Ovary (tissue), 9 donors: ENCODE measurements around the gene SESN3. TPM values are rescaled to one million over a fixed set of nuclear protein-coding genes. Genes with fewer than 3 reads are reported as not detected.
"Not testable (repeated sequence)": the region's sequence is repeated elsewhere in the genome, so short reads cannot be mapped to it uniquely, and the experiment has no call there.

ENCODE experiments used
- DNase-seq, 5 donors: peaks; one replicate each; pipeline ENCODE4 v3.0.0-alpha.2; 2019 to 2020
- H3K27ac ChIP-seq, 2 donors: fragments of 200-600 bp; one replicate each; pipeline versions ENCODE4 v1.5.1 to v1.8.0; 2019 to 2022
- H3K27me3 ChIP-seq: fragments of 200-600 bp; one replicate; pipeline ENCODE4 v1.8.0; 2022
- H3K36me3 ChIP-seq: fragments of 200-600 bp; sonication (generic); one replicate; pipeline ENCODE4 v1.5.1; 2019
- H3K4me1 ChIP-seq: one replicate; pipeline ENCODE4 v1.8.1; 2013; ENCODE audit warnings: mild to moderate bottlenecking, moderate library complexity; ENCODE audit not compliant: insufficient read depth
- H3K4me3 ChIP-seq: fragments of 200-600 bp; sonication (generic); one replicate; pipeline ENCODE4 v1.5.1; 2017
- H3K9me3 ChIP-seq, 2 donors: fragments of 200-600 bp in 1 of 2; sonication (generic) in 1 of 2; one replicate each; pipeline versions ENCODE4 v1.5.1 to v1.8.1; 2013 to 2019; ENCODE audit warnings: mild to moderate bottlenecking in 1 of 2, moderate library complexity in 1 of 2
- EP300 ChIP-seq: sonication (generic); formaldehyde crosslinking; IDR thresholded peaks from one replicate; pipeline ENCODE4 v1.6.1; 2017; ENCODE audit warnings: antibody characterized with exemption
- POLR2A ChIP-seq: fragments of 450-650 bp; IDR thresholded peaks from one replicate; pipeline ENCODE4 v1.6.1; 2017; ENCODE audit warnings: antibody characterized with exemption, mild to moderate bottlenecking, moderate library complexity
- WGBS, 3 donors: extraction: QIAGEN DNeasy Blood & Tissue Kit in 1 of 3; methylation state at CpG; one replicate each; pipeline versions ENCODE4 v1.1.5 to v1.1.7; 2013 to 2017; 5-methylcytosine and 5-hydroxymethylcytosine counted together
- intact Hi-C, 4 donors: fragments of 100-400 bp; cut with DNase I; formaldehyde crosslinking; loops; one replicate each; pipeline versions ENCODE4 v1.11.0 to v1.15.1; 2022 to 2023
- polyA plus RNA-seq, 2 donors: library from polyadenylated mRNA; stranded (reverse); fragments of 200-250 nt in 1 of 2; fragments of 350-450 nt in 1 of 2; fragmentation: Illumina TruSeq in 1 of 2; extraction: RNeasy Lipid Tissue Mini Kit (QIAGEN cat#74804) in 1 of 2; gene quantifications; one replicate each; pipeline ENCODE4 v1.2.3, GENCODE V29; 2013 to 2014
- total RNA-seq, 7 donors: library from RNA; depleted of rRNA in 2 of 7; stranded (reverse); fragments of >200 nt in 2 of 7; fragmentation: NEBNext Ultra II Directional in 3 of 7; extraction: Animal tissue kit (Norgen Biotek cat#: 25700) in 3 of 7; gene quantifications; one replicate each; pipeline versions ENCODE4 v1.1.0 to v1.2.4, GENCODE V29; 2016 to 2023
- TF ChIP-seq, protein P1 (sequence below), 3 donors: fragments of 450-650 bp in 2 of 3; fragments of 200-600 bp in 1 of 3; IDR thresholded peaks; one replicate each; pipeline versions ENCODE4 v1.5.1 to v1.8.0; 2016 to 2022; ENCODE audit warnings: antibody characterized with exemption in 3 of 3, mild to moderate bottlenecking in 1 of 3
- donor health status: DM: no; HTN: no; CAD: no; lungs with moderate emphysema.
- donor health status: DM: no; HTN: no; CAD: no.
- donor health status: Bipolar disorder and iron deficiency.
- donor health status: DM: yes; HTN: yes; CAD: no.
- donor health status: DM: no; HTN: no; CAD: no.
- donor health status: DM: yes; HTN: yes; CAD: no.

The SESN3 gene
- total and polyA plus RNA-seq, 9 donors: 14.5 to 77.3 (median 43.0) TPM

DNA sequence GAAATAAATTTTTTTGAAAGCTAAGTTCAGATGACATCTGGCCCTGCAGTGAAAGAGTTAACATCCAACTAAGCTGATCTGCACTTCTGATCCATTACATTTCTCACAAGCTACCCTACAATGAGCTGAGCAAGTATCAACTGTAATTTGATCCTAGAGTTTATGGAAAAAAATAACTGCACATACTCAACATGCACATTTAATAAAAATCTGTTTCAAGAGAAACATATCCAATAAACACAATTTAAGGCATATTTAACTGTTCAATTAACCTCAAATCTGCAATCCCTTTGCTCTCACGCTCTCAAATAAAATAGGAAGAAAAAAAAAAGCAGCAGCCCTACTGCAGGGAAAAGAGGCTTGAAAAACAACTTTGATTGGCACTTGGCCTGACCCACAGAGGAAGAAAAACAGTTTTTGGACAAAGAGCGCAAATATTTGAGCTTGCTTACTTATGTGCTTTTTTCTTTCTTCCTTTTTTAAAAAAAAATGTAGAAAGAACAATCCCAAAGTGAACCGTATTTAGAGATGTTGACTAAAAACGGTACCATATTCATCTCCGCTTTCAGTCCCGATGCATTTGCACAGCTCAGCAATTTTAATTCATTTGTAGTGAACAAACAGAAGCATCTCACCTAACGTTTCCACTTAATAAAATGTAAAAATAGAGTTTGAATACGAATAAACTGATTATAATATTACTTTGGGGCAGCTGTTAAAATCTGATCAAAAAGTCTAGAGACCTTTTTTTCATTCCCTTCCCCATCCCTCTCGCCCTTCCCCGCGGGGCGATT is 1.6 kb downstream of the SESN3 start:
- H3K4me1 ChIP-seq: peaks cover 3% of the 10 kb centered on the region
- no peak for TF ChIP-seq POLR2A
- TF ChIP-seq, protein P1, sequence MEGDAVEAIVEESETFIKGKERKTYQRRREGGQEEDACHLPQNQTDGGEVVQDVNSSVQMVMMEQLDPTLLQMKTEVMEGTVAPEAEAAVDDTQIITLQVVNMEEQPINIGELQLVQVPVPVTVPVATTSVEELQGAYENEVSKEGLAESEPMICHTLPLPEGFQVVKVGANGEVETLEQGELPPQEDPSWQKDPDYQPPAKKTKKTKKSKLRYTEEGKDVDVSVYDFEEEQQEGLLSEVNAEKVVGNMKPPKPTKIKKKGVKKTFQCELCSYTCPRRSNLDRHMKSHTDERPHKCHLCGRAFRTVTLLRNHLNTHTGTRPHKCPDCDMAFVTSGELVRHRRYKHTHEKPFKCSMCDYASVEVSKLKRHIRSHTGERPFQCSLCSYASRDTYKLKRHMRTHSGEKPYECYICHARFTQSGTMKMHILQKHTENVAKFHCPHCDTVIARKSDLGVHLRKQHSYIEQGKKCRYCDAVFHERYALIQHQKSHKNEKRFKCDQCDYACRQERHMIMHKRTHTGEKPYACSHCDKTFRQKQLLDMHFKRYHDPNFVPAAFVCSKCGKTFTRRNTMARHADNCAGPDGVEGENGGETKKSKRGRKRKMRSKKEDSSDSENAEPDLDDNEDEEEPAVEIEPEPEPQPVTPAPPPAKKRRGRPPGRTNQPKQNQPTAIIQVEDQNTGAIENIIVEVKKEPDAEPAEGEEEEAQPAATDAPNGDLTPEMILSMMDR (IDR thresholded peaks at IDR 0.05): no peak
- TF ChIP-seq EP300: no peak
- no peaks in the 10 kb centered on the region for H3K27me3 ChIP-seq
- no peaks in the 10 kb centered on the region for H3K36me3 ChIP-seq
- H3K9me3 ChIP-seq: no peaks in the 10 kb centered on the region
- no peak for DNase-seq
- intact Hi-C loops: loop anchor here in 2 of 4 donors (10.0 kb wide), 1 partner anchor 75 kb away; no protein-coding TSS in a partner anchor
- H3K27ac ChIP-seq: peak overlapping the region in 1 of 2 donors; percentile 90
- H3K4me3 ChIP-seq: peak overlapping the region; percentile 89
- 0 to 1% (median 0%) methylated on average over 12 of the region's 12 CpGs for WGBS, 3 donors

DNA sequence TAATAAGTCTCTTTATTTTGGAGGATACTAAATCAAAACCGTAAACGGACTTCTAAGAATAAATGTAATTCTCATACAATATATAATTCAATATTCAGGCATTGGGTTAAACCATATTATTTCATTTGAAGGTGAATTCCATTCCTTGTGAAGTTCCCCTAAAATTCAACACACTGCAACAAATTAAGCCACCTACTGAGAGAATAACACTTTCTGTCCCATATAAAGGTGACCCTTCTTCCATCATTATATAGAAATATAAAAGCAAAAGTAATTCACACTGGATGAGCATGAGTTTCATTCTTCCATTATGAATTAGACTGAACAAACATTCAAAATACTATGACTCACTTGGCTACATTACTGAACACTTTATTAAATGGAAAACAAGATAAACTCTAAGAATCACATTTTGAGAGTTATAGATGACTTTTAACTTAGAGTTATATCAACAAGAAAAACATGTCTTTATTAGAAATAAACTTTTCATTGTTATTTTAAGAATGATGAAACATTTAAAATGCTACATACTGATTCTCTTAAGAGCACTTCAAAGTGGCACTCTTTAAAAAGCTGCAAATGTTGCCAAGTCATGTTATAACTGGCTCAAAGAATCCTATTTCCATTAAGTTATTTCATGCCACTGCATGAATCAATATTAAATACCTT is 2.8 kb downstream of the SESN3 start:
- no peaks in the 10 kb centered on the region for H3K9me3 ChIP-seq
- WGBS, 3 donors: 25 to 42% (median 37%) methylated on average over 2 of the region's 2 CpGs
- peaks cover 3% of the 10 kb centered on the region for H3K4me1 ChIP-seq
- intact Hi-C loops: loop anchor here in 2 of 4 donors (10.0 kb wide), 1 partner anchor 73 kb away; no protein-coding TSS in a partner anchor
- H3K36me3 ChIP-seq: no peaks in the 10 kb centered on the region
- H3K27ac ChIP-seq: no peak overlapping the region
- no peaks in the 10 kb centered on the region for H3K27me3 ChIP-seq
- no peak for TF ChIP-seq POLR2A
- no peak for TF ChIP-seq EP300
- TF ChIP-seq, protein P1 (IDR thresholded peaks at IDR 0.05): no peak
- H3K4me3 ChIP-seq: no peak overlapping the region
- DNase-seq: no peak

DNA sequence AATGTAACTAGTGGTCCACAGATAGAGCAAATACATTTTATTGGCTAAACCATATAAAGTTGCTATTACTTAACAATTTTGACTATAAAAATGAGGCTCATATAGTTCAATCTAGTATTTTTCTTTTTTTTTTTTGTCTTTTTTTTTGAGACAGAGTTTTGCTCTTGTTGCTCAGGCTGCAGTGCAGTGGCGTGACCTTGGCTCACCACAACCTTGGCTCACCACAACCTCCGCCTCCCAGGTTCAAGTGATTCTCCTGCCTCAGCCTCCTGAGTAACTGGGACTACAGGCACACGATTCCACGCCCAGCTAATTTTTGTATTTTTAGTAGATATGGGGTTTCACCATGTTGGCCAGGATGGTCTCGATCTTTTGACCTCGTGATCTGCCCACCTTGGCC is 3.9 kb downstream of the SESN3 start:
- H3K27ac ChIP-seq, H3K4me1 ChIP-seq: not testable (repeated sequence)
- intact Hi-C loops: loop anchor here in 2 of 4 donors (10.0 kb wide), 1 partner anchor 72 kb away; no protein-coding TSS in a partner anchor

GRCh38 chr11:95222817-95223216 is 8.2 kb downstream of the SESN3 start:
- no peak for DNase-seq
- no peak overlapping the region for H3K4me3 ChIP-seq
- H3K9me3 ChIP-seq: no peaks in the 10 kb centered on the region
- H3K4me1 ChIP-seq: peaks cover 2% of the 10 kb centered on the region
- intact Hi-C loops: loop anchor here in 2 of 4 donors (10.0 kb wide), 1 partner anchor 68 kb away; no protein-coding TSS in a partner anchor
- H3K36me3 ChIP-seq: no peaks in the 10 kb centered on the region
- WGBS, 3 donors: 71 to 73% (median 72%) methylated on average over 3 of the region's 3 CpGs
- no peak overlapping the region for H3K27ac ChIP-seq
- H3K27me3 ChIP-seq: no peaks in the 10 kb centered on the region
- TF ChIP-seq EP300 (no peak), POLR2A (no peak)

More for the DNA sequence above, 3.9 kb downstream of the SESN3 start:
- DNase-seq, H3K4me3 ChIP-seq, H3K9me3 ChIP-seq, H3K27me3 ChIP-seq, H3K36me3 ChIP-seq: not testable (repeated sequence)
- WGBS, 3 donors: 72 to 85% (median 79%) methylated on average over 6 of the region's 6 CpGs

DNA sequence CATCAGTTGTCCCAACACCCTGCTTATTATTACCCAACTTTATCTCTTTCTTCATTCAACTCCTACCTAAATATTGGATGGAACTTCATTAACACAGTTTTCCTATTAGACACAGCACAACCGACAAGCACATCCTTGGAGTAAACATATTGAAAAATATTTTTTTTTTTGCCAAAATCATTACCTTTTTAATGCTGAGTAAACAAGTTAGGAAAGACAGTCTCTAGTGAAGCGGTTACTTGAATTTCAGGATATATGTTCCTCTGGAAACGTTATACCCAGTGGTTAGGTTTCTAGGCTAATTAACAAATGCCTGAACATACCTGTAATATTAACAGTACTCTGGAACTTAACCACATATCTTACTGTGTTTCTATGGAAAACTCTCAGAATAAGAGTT is 11.4 kb downstream of the SESN3 start:
- WGBS, 3 donors: 87 to 90% (median 88%) methylated on average over 3 of the region's 3 CpGs
- intact Hi-C loops: loop anchor here in 1 of 4 donors (10.0 kb wide), 1 partner anchor 55 kb away; no protein-coding TSS in a partner anchor
- H3K9me3 ChIP-seq: no peaks in the 10 kb centered on the region
- H3K27ac ChIP-seq: no peak overlapping the region
- peaks cover 2% of the 10 kb centered on the region for H3K4me1 ChIP-seq
- no peak for DNase-seq
- H3K36me3 ChIP-seq: no peaks in the 10 kb centered on the region
- no peaks in the 10 kb centered on the region for H3K27me3 ChIP-seq
- TF ChIP-seq EP300 (no peak), POLR2A (no peak)
- TF ChIP-seq, protein P1 (IDR thresholded peaks at IDR 0.05): no peak
- H3K4me3 ChIP-seq: no peak overlapping the region
